LNCaP clone FGC (cell line): ENCODE data around the gene CHRDL2.

ENCODE experiments used
- DNase-seq: peaks from one replicate; pipeline ENCODE4 v3.0.0-alpha.2; 2011; ENCODE audit warnings: low read depth
- H3K4me3 ChIP-seq: 2 replicates; pipeline ENCODE4 v1.5.1; 2011; ENCODE audit warnings: mild to moderate bottlenecking, low read depth, low read length, control low read depth
- TF ChIP-seq, protein P1 (sequence below): IDR thresholded peaks from 2 replicates; pipeline ENCODE4 v1.5.1; 2012; ENCODE audit warnings: mild to moderate bottlenecking; ENCODE audit not compliant: control insufficient read depth, insufficient read depth; ENCODE audit errors: extremely low read depth

The CHRDL2 gene

DNA sequence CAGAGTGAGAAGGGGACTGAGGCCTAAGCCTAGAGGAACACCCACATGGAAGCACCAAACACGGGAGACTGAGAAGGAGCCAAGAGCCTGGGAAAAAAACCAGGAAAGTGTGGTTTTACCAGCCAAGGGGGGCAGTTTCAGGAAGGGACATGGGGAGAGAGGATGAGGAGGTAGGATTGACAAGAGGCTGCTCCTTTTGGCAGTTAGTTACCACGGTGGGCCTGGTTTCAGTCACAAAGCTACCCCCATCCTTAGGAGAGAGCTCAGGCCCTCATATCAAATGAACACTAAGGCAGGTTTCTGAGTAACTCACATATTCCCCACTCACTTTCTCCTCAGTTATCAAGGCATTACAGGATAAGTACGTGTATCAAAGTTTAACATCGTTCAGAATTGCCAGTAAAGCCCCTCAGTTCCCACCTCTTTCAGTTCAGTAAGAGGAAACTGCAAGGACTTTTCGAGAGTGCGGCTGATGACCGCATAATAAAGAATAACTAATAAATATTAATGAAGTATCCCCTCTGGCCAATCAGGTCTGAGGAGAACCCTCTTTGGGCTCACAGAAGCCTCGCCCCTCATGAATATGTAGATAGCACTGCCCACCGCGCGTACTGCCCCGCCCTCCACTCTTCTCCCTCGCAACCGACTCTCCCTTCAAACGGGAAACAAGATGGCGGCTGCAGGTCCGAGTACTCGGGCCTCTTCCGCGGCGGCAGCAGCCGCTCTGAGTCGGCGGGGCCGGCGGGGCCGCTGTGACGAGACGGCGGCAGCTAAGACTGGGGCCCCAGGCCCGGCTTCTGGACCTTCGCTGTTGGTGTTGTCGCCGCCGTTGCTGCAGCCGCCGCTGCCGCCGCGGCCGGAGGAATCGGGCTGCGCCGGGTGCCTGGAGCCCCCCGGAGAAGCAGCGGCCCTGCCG is 17.2 kb upstream of the CHRDL2 start, which contains the start of gene RNF169:
Gene RNF169 (plus strand): TSS at position 639 of the 916 bp plus-strand sequence. CDS start 32 bp downstream, at position 671.
- DNase-seq: peak; percentile 90
- TF ChIP-seq, protein P1, sequence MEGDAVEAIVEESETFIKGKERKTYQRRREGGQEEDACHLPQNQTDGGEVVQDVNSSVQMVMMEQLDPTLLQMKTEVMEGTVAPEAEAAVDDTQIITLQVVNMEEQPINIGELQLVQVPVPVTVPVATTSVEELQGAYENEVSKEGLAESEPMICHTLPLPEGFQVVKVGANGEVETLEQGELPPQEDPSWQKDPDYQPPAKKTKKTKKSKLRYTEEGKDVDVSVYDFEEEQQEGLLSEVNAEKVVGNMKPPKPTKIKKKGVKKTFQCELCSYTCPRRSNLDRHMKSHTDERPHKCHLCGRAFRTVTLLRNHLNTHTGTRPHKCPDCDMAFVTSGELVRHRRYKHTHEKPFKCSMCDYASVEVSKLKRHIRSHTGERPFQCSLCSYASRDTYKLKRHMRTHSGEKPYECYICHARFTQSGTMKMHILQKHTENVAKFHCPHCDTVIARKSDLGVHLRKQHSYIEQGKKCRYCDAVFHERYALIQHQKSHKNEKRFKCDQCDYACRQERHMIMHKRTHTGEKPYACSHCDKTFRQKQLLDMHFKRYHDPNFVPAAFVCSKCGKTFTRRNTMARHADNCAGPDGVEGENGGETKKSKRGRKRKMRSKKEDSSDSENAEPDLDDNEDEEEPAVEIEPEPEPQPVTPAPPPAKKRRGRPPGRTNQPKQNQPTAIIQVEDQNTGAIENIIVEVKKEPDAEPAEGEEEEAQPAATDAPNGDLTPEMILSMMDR: no peak
- H3K4me3 ChIP-seq: peak within 1 kb of the TSS; percentile 85

DNA sequence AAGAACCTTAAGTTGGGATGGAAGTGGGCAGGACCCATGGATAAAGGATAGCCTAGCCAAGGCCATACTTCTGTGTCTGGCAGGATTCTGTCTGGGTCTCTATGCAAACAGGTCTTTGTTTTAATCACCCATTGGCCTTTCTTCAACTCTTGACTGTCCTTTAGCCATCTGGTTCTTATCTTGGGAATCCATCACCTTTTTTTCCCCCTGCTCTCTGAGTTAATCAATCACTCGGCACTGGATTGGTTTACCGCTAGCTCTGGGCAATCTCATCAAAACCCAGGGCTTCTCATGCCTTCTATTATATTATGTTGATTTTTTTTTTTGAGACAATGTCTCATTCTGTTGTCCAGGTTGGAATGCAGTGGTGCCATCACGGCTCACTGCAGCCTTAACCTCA is 15.6 kb upstream of the CHRDL2 start:
- no peak for DNase-seq
- TF ChIP-seq, protein P1: no peak
- no peak overlapping the region for H3K4me3 ChIP-seq

DNA sequence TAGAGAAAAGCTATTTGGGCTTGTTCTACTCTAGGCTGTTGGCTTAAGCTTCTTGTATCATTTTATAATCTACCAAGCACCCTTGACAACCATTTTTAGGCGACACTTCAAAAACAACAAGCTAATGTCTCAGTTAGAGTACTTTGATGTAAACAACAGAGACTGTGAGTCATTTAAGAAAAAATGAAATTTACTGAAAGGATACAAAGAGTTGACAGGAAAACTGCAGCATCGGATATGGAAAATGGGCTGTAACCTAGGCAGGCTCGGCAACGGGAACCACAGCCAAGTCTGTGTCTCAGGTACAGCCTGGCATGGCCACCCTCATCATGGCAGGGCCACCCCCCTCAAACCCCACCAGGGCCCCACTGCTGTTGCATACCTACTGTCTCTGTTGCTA is 13.1 kb upstream of the CHRDL2 start:
- H3K4me3 ChIP-seq: no peak overlapping the region
- TF ChIP-seq, protein P1: no peak
- DNase-seq: no peak

DNA sequence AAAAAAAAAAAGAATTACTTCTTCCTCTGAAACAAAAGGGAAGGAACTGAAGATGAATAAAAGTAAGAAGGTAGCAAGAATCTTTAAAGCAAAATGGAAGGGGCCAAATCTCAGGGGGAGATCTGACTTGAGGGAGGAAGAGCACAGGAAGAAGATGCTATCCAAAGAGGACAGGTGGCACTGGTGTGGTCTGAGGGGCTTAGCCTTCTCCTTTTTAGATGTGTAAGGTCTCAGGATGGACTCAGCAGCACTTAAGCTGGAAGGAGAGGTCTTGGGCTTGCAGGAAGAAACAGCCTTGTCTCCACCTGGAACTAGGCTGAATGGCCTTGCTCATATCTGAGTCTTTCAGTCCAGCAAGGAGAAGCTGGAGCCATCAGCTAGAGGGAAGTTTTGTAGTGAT is 12.4 kb upstream of the CHRDL2 start:
- H3K4me3 ChIP-seq: no peak overlapping the region
- TF ChIP-seq, protein P1: no peak
- DNase-seq: no peak

DNA sequence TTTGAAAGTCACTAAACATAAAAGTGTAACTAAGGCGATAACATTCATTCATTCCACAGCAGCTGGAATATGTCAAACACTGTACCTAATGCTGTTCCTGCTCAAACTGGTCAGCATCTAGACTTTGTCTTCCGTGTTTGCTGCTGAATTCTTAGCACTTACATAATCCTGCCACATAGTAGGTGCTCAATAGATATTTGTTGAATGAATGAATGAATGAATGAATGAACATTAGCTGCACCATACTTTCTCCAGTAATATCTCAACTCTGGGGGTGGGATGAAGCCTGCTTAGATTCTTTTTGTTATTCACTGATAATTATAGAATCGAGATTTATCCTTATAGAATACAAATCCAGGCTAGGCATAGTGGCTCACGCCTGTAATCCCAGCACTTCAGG is 10.8 kb upstream of the CHRDL2 start:
- H3K4me3 ChIP-seq: no peak overlapping the region
- TF ChIP-seq, protein P1: no peak
- no peak for DNase-seq

DNA sequence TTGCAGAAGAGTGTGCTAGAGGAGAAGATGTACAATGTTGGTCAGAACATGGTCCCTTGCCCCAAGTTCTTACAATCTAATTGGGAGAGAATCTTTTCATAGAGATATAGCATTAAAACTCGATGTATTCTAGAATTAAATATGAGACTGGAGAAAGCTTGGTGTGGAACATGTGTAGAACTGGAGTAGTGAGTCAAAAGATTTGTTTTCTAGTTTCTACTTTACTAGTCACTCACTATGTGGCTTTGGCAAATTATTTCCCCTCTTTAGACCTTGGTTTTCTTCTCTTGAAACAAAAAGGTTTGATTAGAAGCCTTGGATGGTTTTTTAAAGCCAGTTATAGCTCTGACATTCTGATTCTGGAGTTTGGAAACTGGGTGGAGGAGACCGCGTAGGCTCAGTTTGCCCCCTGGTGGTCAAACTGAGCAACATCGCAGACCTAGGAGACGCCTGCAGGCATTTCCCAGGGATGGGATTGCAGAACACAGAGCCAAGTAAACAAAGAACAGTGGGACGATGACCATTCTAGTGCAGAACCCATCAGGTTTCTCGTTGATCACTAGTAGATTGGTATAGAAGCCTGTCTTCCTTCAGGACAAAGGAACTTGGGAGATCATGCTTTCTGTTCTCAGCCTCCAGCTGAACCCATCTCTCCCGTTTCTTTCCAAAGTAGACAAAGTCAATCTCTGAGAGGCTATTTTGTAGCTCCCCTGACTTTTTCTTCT is 8.5 kb upstream of the CHRDL2 start:
- H3K4me3 ChIP-seq: no peak overlapping the region
- TF ChIP-seq, protein P1: peak; percentile 78
- DNase-seq: no peak
